GM12892 (cell line): ENCODE measurements around the gene MTARC1.

Experiments
- POLR2A ChIP-seq: IDR thresholded peaks from 2 replicates; pipeline ENCODE4 v1.6.1; 2011; ENCODE audit warnings: low read depth, low read length, control low read depth
- POLR2AphosphoS5 ChIP-seq: IDR thresholded peaks from 2 replicates; pipeline ENCODE4 v1.6.1; 2011; ENCODE audit warnings: low read depth, low read length, control low read depth

DNA sequence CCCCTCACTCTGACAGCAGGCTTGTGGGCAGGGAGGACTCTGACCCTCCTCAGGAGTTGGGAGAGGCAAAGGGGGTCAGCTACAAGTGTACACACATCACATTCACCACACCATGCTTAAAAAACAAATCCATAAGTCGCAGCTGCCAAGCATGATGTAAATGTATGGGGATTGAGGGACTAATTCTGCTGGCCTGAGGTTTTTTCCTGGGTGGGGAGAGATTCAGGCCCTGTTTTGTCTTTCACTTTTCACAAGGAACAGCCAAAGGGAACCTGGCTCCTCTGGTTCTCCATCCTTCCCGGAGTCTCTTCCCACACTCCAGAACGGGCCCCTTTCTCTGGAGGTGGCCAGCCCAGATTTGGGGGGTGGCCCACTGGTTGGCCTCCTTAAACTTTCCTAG, 39.9 kb upstream of the MTARC1 start:
- no peak for TF ChIP-seq POLR2A
- TF ChIP-seq POLR2AphosphoS5, result no peak
